ENCODE results near the gene CALR3.

DNA sequence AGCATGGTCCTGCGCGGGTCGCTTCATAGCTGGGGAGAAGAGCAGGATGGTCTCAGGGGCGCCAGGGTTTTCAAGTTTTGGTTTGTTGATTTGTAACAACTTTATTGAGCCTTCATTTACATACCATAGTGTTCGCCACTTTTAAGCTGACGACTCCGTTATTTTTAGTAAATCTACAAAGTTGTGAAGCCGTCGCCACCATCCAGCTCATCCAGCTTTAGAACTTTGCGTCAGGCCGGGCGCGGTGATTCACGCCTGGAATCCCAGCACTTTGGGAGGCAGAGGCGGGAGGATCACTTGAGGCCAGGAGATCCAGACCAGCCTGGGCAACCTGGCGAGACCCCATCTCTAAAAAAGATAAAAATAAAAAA is 631 bp upstream of the CALR3 start:
- TF ChIP-seq, protein P1, sequence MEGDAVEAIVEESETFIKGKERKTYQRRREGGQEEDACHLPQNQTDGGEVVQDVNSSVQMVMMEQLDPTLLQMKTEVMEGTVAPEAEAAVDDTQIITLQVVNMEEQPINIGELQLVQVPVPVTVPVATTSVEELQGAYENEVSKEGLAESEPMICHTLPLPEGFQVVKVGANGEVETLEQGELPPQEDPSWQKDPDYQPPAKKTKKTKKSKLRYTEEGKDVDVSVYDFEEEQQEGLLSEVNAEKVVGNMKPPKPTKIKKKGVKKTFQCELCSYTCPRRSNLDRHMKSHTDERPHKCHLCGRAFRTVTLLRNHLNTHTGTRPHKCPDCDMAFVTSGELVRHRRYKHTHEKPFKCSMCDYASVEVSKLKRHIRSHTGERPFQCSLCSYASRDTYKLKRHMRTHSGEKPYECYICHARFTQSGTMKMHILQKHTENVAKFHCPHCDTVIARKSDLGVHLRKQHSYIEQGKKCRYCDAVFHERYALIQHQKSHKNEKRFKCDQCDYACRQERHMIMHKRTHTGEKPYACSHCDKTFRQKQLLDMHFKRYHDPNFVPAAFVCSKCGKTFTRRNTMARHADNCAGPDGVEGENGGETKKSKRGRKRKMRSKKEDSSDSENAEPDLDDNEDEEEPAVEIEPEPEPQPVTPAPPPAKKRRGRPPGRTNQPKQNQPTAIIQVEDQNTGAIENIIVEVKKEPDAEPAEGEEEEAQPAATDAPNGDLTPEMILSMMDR (IDR thresholded peaks at IDR 0.05), result no peak
- no peak for TF ChIP-seq POLR2A (IDR thresholded peaks at IDR 0.05; ENCODE audit: low read depth)
- peak in 1 of 2 donors; percentile 10 for TF ChIP-seq POLR2AphosphoS5 (IDR thresholded peaks at IDR 0.05)
- TF ChIP-seq EP300 (IDR thresholded peaks at IDR 0.05), result no peak
